OCI-LY3 (cell line): ENCODE data around the gene TOM1L2.

Source experiments
- EZH2phosphoT487 ChIP-seq: fragments of 200-600 bp; shearing (Covaris generic); IDR thresholded peaks from 2 replicates; pipeline ENCODE4 v1.6.1; 2018; ENCODE audit warnings: antibody characterized with exemption, mixed run types, low read depth
- TF ChIP-seq, protein P1 (sequence below): fragments of 200-600, 300-600 bp; sonication (generic); IDR thresholded peaks from 2 replicates; pipeline ENCODE4 v1.5.1; 2014; ENCODE audit warnings: antibody characterized with exemption, low read length, low read depth

DNA sequence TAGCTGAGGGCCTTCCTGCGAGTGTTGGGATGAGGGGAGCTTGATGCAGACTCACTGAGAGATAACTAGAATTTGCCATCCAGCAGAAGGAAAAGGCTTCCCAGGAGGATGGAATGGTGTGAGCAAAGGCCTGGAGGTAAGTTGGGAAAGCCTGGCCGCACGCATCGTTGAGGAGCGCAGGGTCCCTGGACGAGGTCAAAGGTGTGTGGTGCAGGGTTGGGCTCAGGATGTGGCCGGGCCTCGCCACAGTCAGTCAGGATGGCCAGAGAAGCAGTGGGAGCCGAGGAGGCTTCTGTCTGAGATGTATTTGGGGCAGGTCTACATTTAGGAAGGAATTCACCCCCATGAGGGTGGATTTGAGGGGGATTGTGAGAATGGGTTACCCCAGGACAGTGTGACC is 16.9 kb upstream of the TOM1L2 start:
- TF ChIP-seq, protein P1, sequence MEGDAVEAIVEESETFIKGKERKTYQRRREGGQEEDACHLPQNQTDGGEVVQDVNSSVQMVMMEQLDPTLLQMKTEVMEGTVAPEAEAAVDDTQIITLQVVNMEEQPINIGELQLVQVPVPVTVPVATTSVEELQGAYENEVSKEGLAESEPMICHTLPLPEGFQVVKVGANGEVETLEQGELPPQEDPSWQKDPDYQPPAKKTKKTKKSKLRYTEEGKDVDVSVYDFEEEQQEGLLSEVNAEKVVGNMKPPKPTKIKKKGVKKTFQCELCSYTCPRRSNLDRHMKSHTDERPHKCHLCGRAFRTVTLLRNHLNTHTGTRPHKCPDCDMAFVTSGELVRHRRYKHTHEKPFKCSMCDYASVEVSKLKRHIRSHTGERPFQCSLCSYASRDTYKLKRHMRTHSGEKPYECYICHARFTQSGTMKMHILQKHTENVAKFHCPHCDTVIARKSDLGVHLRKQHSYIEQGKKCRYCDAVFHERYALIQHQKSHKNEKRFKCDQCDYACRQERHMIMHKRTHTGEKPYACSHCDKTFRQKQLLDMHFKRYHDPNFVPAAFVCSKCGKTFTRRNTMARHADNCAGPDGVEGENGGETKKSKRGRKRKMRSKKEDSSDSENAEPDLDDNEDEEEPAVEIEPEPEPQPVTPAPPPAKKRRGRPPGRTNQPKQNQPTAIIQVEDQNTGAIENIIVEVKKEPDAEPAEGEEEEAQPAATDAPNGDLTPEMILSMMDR = no peak
- no peak for TF ChIP-seq EZH2phosphoT487
